OCI-LY3 (cell line): Measurements from ENCODE around the gene GIMAP8.
A peak's percentile ranks its signal among the peaks of the same experiment; 100 is the strongest.

Experiments used
- H2AFZ ChIP-seq: fragments of 200-600, 300-600 bp; shearing (Covaris generic); 2 replicates; pipeline ENCODE4 v1.6.0; 2014; ENCODE audit warnings: antibody characterized with exemption, low read depth, low read length
- H3K27ac ChIP-seq: fragments of 200-600, 300-600 bp; sonication (generic); 2 replicates; pipeline ENCODE4 v1.5.1; 2014; ENCODE audit warnings: mild to moderate bottlenecking, low read length, moderate library complexity, mixed read lengths
- H3K27me3 ChIP-seq: fragments of 200-600, 300-600 bp; sonication (generic); 2 replicates; pipeline ENCODE4 v1.6.1; 2014; ENCODE audit warnings: low read depth, low read length, mixed read lengths
- H3K36me3 ChIP-seq: fragments of 200-600, 300-600 bp; sonication (generic); replicated peaks from 2 replicates; pipeline ENCODE3; 2014; ENCODE audit warnings: low read depth, low read length, mixed read lengths
- H3K4me1 ChIP-seq: fragments of 300-600, 200-600 bp; sonication (generic); 2 replicates; pipeline ENCODE4 v1.6.1; 2014; ENCODE audit warnings: low read length, mixed read lengths
- H3K4me2 ChIP-seq: fragments of 200-600, 300-600 bp; sonication (generic); 2 replicates; pipeline ENCODE4 v1.6.1; 2014; ENCODE audit warnings: low read length, mixed read lengths
- H3K4me3 ChIP-seq: fragments of 300-600, 200-600 bp; sonication (generic); 2 replicates; pipeline ENCODE4 v1.5.1; 2014; ENCODE audit warnings: antibody characterized with exemption, mild to moderate bottlenecking, low read length, moderate library complexity
- H3K79me2 ChIP-seq: fragments of 300-600, 200-600 bp; shearing (Covaris generic); 2 replicates; pipeline ENCODE4 v1.6.1; 2014; ENCODE audit warnings: mild to moderate bottlenecking, low read length, mixed read lengths
- H3K9ac ChIP-seq: fragments of 300-600, 200-600 bp; shearing (Covaris generic); 2 replicates; pipeline ENCODE4 v1.6.0; 2014; ENCODE audit warnings: mild to moderate bottlenecking, low read length, moderate library complexity
- H3K9me3 ChIP-seq: fragments of 200-600, 300-600 bp; shearing (Covaris generic); 2 replicates; pipeline ENCODE4 v1.6.1; 2014; ENCODE audit warnings: low read length, mixed read lengths; ENCODE audit not compliant: insufficient read depth
- H4K20me1 ChIP-seq: fragments of 200-600, 300-600 bp; sonication (generic); 2 replicates; pipeline ENCODE4 v1.6.1; 2016; ENCODE audit warnings: low read length, mixed read lengths; ENCODE audit not compliant: insufficient read depth
- EZH2phosphoT487 ChIP-seq: fragments of 200-600 bp; shearing (Covaris generic); IDR thresholded peaks from 2 replicates; pipeline ENCODE4 v1.6.1; 2018; ENCODE audit warnings: antibody characterized with exemption, mixed run types, low read depth
- TF ChIP-seq, protein P1 (sequence below): fragments of 200-600, 300-600 bp; sonication (generic); IDR thresholded peaks from 2 replicates; pipeline ENCODE4 v1.5.1; 2014; ENCODE audit warnings: antibody characterized with exemption, low read length, low read depth

GIMAP8 gene

DNA sequence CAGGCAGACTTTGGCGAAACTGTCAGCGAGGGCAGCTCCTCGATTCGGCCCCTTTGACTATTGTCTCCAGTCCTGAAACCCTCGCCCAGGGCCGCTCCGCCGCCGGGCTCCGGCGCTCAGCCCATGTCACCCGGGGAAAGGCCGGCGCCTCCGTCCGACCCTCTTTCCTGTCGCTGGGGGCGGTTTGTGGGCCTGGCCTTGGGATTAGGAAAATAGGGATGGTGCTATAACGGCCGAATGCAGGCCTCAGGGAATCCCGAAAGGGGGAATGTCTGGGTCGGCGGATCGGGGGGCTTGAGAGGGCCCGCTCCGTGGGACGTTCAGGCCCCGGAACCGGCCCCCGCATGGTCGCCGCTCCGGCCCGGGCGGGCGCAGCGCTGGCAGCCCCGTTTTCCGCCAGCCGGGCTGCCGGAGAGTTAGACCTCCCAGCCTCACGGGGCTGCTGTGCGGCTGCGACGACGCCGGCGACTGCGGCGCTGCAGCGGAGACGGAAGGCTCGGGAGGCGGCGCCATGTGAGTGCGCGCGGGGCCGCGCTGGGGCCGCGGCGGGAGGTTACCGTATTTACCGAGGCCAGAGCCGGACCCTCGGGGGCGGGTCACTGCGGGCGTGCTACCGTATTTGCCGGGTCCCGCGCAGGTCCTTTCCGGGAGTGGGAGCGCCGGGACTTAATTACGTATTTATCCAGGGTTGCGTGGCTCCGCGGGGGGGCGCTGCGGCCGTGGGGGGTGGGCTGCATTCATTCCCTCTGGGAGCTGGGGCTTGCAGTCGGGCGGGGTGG is 45.4 kb upstream of the GIMAP8 start:
- H3K27ac ChIP-seq, result peak overlapping the region; percentile 98
- peaks cover 40% of the 10 kb centered on the region for H3K79me2 ChIP-seq
- TF ChIP-seq, protein P1, sequence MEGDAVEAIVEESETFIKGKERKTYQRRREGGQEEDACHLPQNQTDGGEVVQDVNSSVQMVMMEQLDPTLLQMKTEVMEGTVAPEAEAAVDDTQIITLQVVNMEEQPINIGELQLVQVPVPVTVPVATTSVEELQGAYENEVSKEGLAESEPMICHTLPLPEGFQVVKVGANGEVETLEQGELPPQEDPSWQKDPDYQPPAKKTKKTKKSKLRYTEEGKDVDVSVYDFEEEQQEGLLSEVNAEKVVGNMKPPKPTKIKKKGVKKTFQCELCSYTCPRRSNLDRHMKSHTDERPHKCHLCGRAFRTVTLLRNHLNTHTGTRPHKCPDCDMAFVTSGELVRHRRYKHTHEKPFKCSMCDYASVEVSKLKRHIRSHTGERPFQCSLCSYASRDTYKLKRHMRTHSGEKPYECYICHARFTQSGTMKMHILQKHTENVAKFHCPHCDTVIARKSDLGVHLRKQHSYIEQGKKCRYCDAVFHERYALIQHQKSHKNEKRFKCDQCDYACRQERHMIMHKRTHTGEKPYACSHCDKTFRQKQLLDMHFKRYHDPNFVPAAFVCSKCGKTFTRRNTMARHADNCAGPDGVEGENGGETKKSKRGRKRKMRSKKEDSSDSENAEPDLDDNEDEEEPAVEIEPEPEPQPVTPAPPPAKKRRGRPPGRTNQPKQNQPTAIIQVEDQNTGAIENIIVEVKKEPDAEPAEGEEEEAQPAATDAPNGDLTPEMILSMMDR, result 0 out of 2 replicates have a peak, but pooled peaks have one; percentile 18
- no peak for TF ChIP-seq EZH2phosphoT487
- H3K4me2 ChIP-seq, result peak overlapping the region; percentile 99
- peak overlapping the region; percentile 43 for H2AFZ ChIP-seq
- no peaks in the 10 kb centered on the region for H3K27me3 ChIP-seq
- no peaks in the 10 kb centered on the region for H3K9me3 ChIP-seq
- H3K9ac ChIP-seq, result peak overlapping the region; percentile 97
- H3K36me3 ChIP-seq, result peaks cover 13% of the 10 kb centered on the region
- H3K4me3 ChIP-seq, result peak overlapping the region; percentile 85
- H4K20me1 ChIP-seq, result no peaks in the 10 kb centered on the region
- peaks cover 61% of the 10 kb centered on the region for H3K4me1 ChIP-seq

DNA sequence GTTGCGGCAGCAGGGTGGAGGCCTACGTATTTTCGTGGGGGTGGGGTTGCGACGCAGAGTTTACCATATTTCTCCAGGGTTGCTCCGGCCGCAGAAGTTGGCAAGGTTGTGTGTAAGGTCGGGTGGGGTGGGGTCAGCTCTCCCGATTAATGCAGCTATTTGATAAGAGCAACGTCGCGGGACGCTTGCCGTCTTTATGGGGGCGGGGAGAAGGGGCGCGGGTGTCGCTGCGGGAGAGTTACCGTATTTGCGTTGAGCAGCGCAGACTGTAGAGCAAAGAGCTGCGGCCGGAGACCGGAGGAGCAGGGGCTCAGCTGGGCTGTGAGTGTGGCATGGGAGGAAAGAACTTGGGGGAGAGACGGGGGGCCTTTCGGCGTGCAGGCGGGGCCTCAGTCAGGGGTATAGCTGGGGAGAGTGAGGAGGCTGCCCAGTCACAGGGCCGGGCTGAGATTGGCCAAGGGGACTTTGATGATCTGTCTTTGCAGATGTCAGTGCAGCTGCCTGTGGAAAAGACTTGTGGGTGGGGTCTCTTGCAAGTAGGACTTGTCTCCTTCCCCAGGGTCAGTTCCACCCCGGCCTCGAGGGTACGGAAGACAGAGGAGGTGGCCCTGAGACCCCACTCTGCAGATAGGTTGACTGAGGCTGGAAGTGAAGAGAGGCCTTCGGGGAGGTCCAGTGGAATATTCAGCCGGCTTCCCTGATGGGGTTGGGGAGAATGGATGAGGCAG is 44.7 kb upstream of the GIMAP8 start:
- Histone ChIP-seq H3K9me3 (no peaks in the 10 kb centered on the region), H3K36me3 (peaks cover 20% of the 10 kb centered on the region), H3K27ac (peak overlapping the region; percentile 98), H3K4me3 (peak overlapping the region; percentile 85), H3K79me2 (peaks cover 40% of the 10 kb centered on the region), H3K27me3 (no peaks in the 10 kb centered on the region), H3K9ac (peak overlapping the region; percentile 97), H4K20me1 (no peaks in the 10 kb centered on the region), H3K4me1 (peaks cover 64% of the 10 kb centered on the region), H2AFZ (peak overlapping the region; percentile 1; the same call in 1 of the 2 replicates), H3K4me2 (peak overlapping the region; percentile 99)
- TF ChIP-seq, protein P1, result no peak
- no peak for TF ChIP-seq EZH2phosphoT487

DNA sequence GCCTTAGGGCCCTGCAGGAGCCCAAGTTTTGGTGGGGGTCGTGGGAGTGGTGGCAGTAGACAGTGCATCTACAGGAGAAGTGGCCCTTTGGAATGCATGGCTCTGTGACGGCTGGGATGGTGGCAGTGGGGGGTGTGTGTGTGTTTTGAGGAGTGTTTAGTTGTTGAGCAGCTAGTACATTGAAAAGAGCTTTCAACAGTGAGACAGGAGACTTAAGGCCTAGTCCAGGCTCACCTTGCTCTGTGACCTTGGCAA is 44.2 kb upstream of the GIMAP8 start:
- no peaks in the 10 kb centered on the region for H3K9me3 ChIP-seq
- H3K36me3 ChIP-seq, result peaks cover 24% of the 10 kb centered on the region
- H3K27ac ChIP-seq, result peak overlapping the region; percentile 98
- H3K4me2 ChIP-seq, result peak overlapping the region; percentile 99
- peaks cover 40% of the 10 kb centered on the region for H3K79me2 ChIP-seq
- H3K4me1 ChIP-seq, result peaks cover 62% of the 10 kb centered on the region
- H2AFZ ChIP-seq, result no peak overlapping the region
- H3K4me3 ChIP-seq, result peak overlapping the region; percentile 85
- peak overlapping the region; percentile 97 for H3K9ac ChIP-seq
- no peak for TF ChIP-seq EZH2phosphoT487
- TF ChIP-seq, protein P1, result no peak
- no peaks in the 10 kb centered on the region for H4K20me1 ChIP-seq
- no peaks in the 10 kb centered on the region for H3K27me3 ChIP-seq

DNA sequence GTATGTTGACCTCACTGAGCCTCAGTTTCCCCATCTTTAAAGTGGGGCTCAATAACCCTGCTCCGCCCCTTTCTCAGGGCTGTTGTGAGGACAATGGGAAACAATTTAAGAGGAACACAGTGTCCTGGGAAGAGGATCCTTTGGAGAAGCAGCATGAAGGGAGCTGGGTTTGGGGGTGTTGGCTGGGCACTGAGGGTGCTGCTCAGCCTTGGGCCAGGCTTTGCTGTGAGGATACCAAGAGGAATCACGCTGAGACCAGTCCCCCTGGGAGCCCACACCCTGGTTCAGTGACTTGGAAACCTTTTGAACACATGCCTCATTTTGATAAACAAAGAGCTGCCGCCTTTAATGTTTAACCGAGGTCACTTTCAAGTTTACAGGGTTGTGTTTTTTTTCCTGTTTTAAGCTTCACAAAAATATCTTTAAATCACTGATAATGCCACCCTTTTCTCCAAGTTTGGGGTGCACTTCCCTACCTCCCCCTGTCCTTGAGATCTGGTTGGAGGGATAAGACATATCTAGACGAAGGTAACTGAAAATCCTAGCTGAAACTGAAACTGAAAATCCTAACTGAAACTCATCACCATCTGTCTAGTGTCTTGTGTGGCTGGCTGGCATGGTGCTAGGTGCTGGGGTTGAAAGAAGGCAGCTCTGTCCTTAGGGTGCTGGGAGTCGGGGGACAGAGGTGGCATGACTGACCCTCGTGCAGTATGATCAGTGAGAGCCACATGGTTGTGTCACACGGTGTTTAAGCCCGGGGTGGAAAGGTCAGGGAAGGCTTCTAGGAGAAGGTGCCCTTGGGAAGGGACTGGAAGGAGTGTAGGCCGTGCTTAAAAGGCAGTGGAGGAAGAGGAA is 43.6 kb upstream of the GIMAP8 start:
- Histone ChIP-seq H3K4me2 (peak overlapping the region; percentile 99), H3K36me3 (peaks cover 26% of the 10 kb centered on the region), H3K9me3 (no peaks in the 10 kb centered on the region), H3K9ac (peak overlapping the region; percentile 97), H3K27me3 (no peaks in the 10 kb centered on the region), H3K4me3 (peak overlapping the region; percentile 85), H4K20me1 (no peaks in the 10 kb centered on the region), H3K27ac (peak overlapping the region; percentile 98), H2AFZ (no peak overlapping the region), H3K79me2 (peaks cover 40% of the 10 kb centered on the region), H3K4me1 (peaks cover 57% of the 10 kb centered on the region)
- TF ChIP-seq, protein P1, result no peak
- no peak for TF ChIP-seq EZH2phosphoT487
